Measurements from ENCODE around the gene ETV4.

GRCh38 chr17:43515656-43516055, 30.5 kb downstream of the ETV4 start:
- TF ChIP-seq CTCF (IDR thresholded peaks at IDR 0.05; ENCODE audit: low read length) (no peak), EZH2 (IDR thresholded peaks at IDR 0.05; ENCODE audit: borderline replicate concordance, low read length) (no peak)

All from OCI-LY1 (cell line).